ENCODE data around the gene CCNC. TPM values are rescaled to one million over a fixed set of nuclear protein-coding genes. Genes with fewer than 3 reads are reported as not detected.

Gene CCNC
- total RNA-seq, 6 donors from 2014 or later, result 22.3 to 73.4 (median 39.9) TPM

DNA sequence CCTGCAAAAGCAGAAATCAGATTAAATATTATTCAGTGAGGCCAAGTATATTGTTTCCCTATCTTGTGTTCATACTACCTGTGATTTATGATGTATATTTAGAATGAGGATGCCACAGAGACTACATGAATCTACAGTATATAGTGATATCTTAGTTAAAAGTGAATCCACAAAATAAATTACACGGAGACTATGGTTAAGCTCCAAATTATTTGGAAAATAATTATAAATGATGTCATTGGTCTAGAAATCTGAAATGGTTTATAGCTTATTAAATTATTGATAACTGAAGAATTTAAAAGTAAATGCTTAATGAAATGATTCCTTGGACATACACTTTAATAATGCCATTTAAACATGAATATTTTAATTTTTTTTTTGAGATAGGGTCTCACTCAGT lies 49.0 kb downstream of the CCNC start:
- H3K27me3 ChIP-seq, result no peaks in the 10 kb centered on the region
- no peaks in the 10 kb centered on the region for H3K9me3 ChIP-seq
- peaks cover 5 to 28% (median 12%) of the 10 kb centered on the region in 4 donors for H3K4me1 ChIP-seq
- ATAC-seq (ENCODE audit: low FRiP score in 2 of 2) (no peak), DNase-seq (no peak)
- WGBS, 2 donors, result 95 to 96% methylated on average over 1 of the region's 1 CpG
- TF ChIP-seq POLR2AphosphoS5 (IDR thresholded peaks at IDR 0.05) (no peak), EP300 (IDR thresholded peaks at IDR 0.05) (no peak), POLR2A (IDR thresholded peaks at IDR 0.05) (no peak)
- TF ChIP-seq, protein P1, sequence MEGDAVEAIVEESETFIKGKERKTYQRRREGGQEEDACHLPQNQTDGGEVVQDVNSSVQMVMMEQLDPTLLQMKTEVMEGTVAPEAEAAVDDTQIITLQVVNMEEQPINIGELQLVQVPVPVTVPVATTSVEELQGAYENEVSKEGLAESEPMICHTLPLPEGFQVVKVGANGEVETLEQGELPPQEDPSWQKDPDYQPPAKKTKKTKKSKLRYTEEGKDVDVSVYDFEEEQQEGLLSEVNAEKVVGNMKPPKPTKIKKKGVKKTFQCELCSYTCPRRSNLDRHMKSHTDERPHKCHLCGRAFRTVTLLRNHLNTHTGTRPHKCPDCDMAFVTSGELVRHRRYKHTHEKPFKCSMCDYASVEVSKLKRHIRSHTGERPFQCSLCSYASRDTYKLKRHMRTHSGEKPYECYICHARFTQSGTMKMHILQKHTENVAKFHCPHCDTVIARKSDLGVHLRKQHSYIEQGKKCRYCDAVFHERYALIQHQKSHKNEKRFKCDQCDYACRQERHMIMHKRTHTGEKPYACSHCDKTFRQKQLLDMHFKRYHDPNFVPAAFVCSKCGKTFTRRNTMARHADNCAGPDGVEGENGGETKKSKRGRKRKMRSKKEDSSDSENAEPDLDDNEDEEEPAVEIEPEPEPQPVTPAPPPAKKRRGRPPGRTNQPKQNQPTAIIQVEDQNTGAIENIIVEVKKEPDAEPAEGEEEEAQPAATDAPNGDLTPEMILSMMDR (IDR thresholded peaks at IDR 0.05), result no peak
- no peak overlapping the region for H3K4me3 ChIP-seq
- H3K27ac ChIP-seq, result no peak overlapping the region
- no peaks in the 10 kb centered on the region for H3K36me3 ChIP-seq

GRCh38 chr6:99514089-99514488 lies 54.4 kb downstream of the CCNC start:
- ATAC-seq (ENCODE audit: low FRiP score in 2 of 2) (no peak), DNase-seq (no peak)
- Histone ChIP-seq H3K27me3 (no peaks in the 10 kb centered on the region), H3K36me3 (peaks cover 0 to 4% (median 0%) of the 10 kb centered on the region in 4 donors), H3K4me1 (peaks cover 7 to 20% (median 14%) of the 10 kb centered on the region in 4 donors), H3K4me3 (peak overlapping the region in 3 of 4 donors; percentile 76 to 96 (median 83)), H3K9me3 (no peaks in the 10 kb centered on the region), H3K27ac (no peak overlapping the region)
- 78% methylated on average over 8 of the region's 8 CpGs for WGBS, 2 donors
- TF ChIP-seq POLR2A (IDR thresholded peaks at IDR 0.05), result no peak
- TF ChIP-seq, protein P1 (IDR thresholded peaks at IDR 0.05), result no peak
- TF ChIP-seq EP300 (IDR thresholded peaks at IDR 0.05), result no peak
- TF ChIP-seq POLR2AphosphoS5 (IDR thresholded peaks at IDR 0.05), result no peak

GRCh38 chr6:99512033-99512432 lies 56.4 kb downstream of the CCNC start:
- Histone ChIP-seq H3K27ac (no peak overlapping the region), H3K27me3 (no peaks in the 10 kb centered on the region), H3K36me3 (peaks cover 0 to 10% (median 0%) of the 10 kb centered on the region in 4 donors), H3K4me3 (no peak overlapping the region), H3K4me1 (peaks cover 7 to 20% (median 14%) of the 10 kb centered on the region in 4 donors), H3K9me3 (no peaks in the 10 kb centered on the region)
- no peak for DNase-seq
- 90 to 100% methylated on average over 1 of the region's 1 CpG for WGBS, 2 donors
- no peak for ATAC-seq (ENCODE audit: low FRiP score in 2 of 2)
- no peak for TF ChIP-seq POLR2AphosphoS5 (IDR thresholded peaks at IDR 0.05)
- TF ChIP-seq, protein P1 (IDR thresholded peaks at IDR 0.05), result no peak
- no peak for TF ChIP-seq POLR2A (IDR thresholded peaks at IDR 0.05)
- TF ChIP-seq EP300 (IDR thresholded peaks at IDR 0.05), result no peak

DNA sequence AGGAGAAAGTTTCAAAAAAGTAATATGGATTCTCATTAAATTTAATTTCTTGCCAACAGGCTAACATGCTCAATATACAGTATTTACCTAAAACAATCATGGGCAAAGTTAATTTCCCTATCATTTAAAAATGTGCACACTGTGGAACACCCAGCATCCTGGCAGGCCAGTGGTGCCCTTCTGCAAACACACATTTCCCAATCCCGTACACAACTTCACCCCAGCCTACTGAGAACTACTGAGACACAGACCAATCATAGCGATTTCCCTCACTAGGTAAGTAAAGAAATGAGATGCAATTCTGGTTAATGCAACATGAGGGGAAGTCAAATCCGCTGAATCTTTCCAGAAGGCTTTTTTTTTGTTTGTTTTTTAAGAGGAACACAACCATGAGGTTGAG lies 60.8 kb downstream of the CCNC start:
- no peak for ATAC-seq (ENCODE audit: low FRiP score in 2 of 2)
- Histone ChIP-seq H3K27me3 (no peaks in the 10 kb centered on the region), H3K4me1 (no peaks in the 10 kb centered on the region), H3K27ac (no peak overlapping the region), H3K4me3 (no peak overlapping the region), H3K9me3 (no peaks in the 10 kb centered on the region), H3K36me3 (peaks cover 0 to 46% (median 9%) of the 10 kb centered on the region in 4 donors)
- 89 to 94% methylated on average over 3 of the region's 3 CpGs for WGBS, 2 donors
- TF ChIP-seq, protein P1 (IDR thresholded peaks at IDR 0.05), result no peak
- TF ChIP-seq EP300 (IDR thresholded peaks at IDR 0.05) (no peak), POLR2A (IDR thresholded peaks at IDR 0.05) (no peak), POLR2AphosphoS5 (IDR thresholded peaks at IDR 0.05) (no peak)
- no peak for DNase-seq

DNA sequence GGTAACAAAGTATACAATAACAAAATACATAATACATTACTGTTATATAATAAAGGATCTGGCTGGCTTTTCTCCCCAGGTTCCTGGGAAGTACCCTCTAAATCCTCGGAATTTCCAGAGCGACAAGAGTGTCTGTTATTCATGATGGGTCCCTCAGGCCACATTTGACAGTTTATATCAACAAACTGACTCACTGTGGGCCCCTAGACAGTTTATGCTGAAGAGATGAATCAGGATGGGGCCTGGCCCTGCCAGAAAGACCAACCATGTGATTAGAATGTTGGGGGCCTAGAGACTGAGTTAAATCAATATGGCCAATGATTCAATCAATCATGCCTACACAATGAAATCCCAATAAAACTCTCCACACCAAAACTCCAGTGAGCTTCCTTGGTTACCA lies 66.7 kb downstream of the CCNC start:
- 82 to 94% methylated on average over 2 of the region's 2 CpGs for WGBS, 2 donors

More for the DNA sequence above, 66.7 kb downstream of the CCNC start:
- no peak overlapping the region for H3K4me3 ChIP-seq
- H3K9me3 ChIP-seq, result no peaks in the 10 kb centered on the region
- H3K27me3 ChIP-seq, result no peaks in the 10 kb centered on the region
- H3K4me1 ChIP-seq, result no peaks in the 10 kb centered on the region
- no peak for DNase-seq
- ATAC-seq (ENCODE audit: low FRiP score in 2 of 2), result no peak
- TF ChIP-seq POLR2A (IDR thresholded peaks at IDR 0.05) (no peak), EP300 (IDR thresholded peaks at IDR 0.05) (no peak), POLR2AphosphoS5 (IDR thresholded peaks at IDR 0.05) (no peak)
- TF ChIP-seq, protein P1 (IDR thresholded peaks at IDR 0.05), result no peak
- H3K36me3 ChIP-seq, result peaks cover 0 to 51% (median 15%) of the 10 kb centered on the region in 4 donors
- no peak overlapping the region for H3K27ac ChIP-seq

All from upper lobe of left lung (tissue), 6 donors.